HepG2 (cell line): ENCODE results near the gene ACSS1. TPM values are rescaled to one million over a fixed set of nuclear protein-coding genes. Genes with fewer than 3 reads are reported as not detected.

Experiments
- ATAC-seq: fragments of 200-7000 bp; cut with Tn5 transposase; 3 replicates; pipeline ENCODE4 v1.9.1; 2020; ENCODE audit warnings: mild to moderate bottlenecking, moderate library complexity
- BruUV-seq: library from RNA; stranded (reverse); fragments of 400-500 nt; replicated peaks from 2 replicates; lab custom pipeline; 2021; lab: Mats Ljungman, UMichigan
- CTCF ChIA-PET: fragments of 300-600 bp; formaldehyde crosslinking; extraction: SDS; loops from one replicate; lab custom pipeline; 2021; ENCODE audit warnings: low total read pairs, inconsistent platforms, low intra/inter-chr PET ratio; lab: Yijun Ruan, JAX
- POLR2A ChIA-PET: fragments of 350-600 bp; sonication (Branson Sonifier 250); formaldehyde crosslinking; loops from one replicate; lab custom pipeline; 2020; ENCODE audit warnings: antibody characterized with exemption, inconsistent platforms; lab: Yijun Ruan, JAX
- DNase-seq: peaks from one replicate; pipeline ENCODE4 v3.0.0-alpha.2; 2015; ENCODE audit warnings: low spot score
- FAIRE-seq: peaks from 3 replicates; lab custom pipeline; 2011; peaks lifted over from hg19 to GRCh38; lab: Jason Lieb, UNC
- H2AFZ ChIP-seq: one replicate; pipeline ENCODE4 v1.6.1; 2011; ENCODE audit warnings: low read length, inconsistent platforms
- H3K27ac ChIP-seq: fragments of 300-600 bp; 3 replicates; pipeline ENCODE4 v1.8.0; 2011; ENCODE audit warnings: mixed run types, mild to moderate bottlenecking, mixed read lengths, low read length, inconsistent platforms; ENCODE audit not compliant: insufficient read depth; ENCODE audit errors: extremely low read length
- H3K27me3 ChIP-seq, 2 experiments: fragments of 200-600 bp in 1 of 2; 2 replicates in 1 of 2; 3 replicates in 1 of 2; pipeline versions ENCODE4 v1.6.0 to v1.8.0; 2011; ENCODE audit warnings: low read length in 2 of 2, mild to moderate bottlenecking in 2 of 2, moderate library complexity in 2 of 2, inconsistent platforms in 1 of 2; ENCODE audit not compliant: insufficient read depth in 2 of 2, control insufficient read depth in 1 of 2
- H3K36me3 ChIP-seq, 2 experiments: fragments of 200-600 bp in 1 of 2; replicated peaks in 1 of 2; 2 replicates in 1 of 2; 3 replicates in 1 of 2; pipeline versions ENCODE4 v1.5.1 to v1.8.0; 2011; ENCODE audit warnings: low read length in 2 of 2, inconsistent platforms in 1 of 2; ENCODE audit not compliant: insufficient read depth in 2 of 2, control insufficient read depth in 1 of 2
- H3K4me1 ChIP-seq: 2 replicates; pipeline ENCODE4 v1.5.1; 2012; ENCODE audit warnings: low read length, inconsistent platforms; ENCODE audit not compliant: insufficient read depth
- H3K4me2 ChIP-seq: 2 replicates; pipeline ENCODE4 v1.6.0; 2011; ENCODE audit warnings: low read depth, low read length, inconsistent platforms
- H3K4me3 ChIP-seq, 3 experiments: fragments of 200-600 bp in 1 of 3; sonication (generic), shearing (Covaris generic) in 1 of 3; replicated peaks in 1 of 3; 2 replicates each; pipeline ENCODE4 v1.5.1; 2011 to 2016; ENCODE audit warnings: low read length in 3 of 3, inconsistent platforms in 2 of 3, low read depth in 2 of 3, mild to moderate bottlenecking in 2 of 3, control low read depth in 1 of 3, mixed read lengths in 1 of 3; ENCODE audit not compliant: insufficient read depth in 1 of 3
- H3K79me2 ChIP-seq: one replicate; pipeline ENCODE4 v1.6.1; 2011; ENCODE audit warnings: low read length, inconsistent platforms; ENCODE audit not compliant: insufficient read depth
- H3K9ac ChIP-seq: 2 replicates; pipeline ENCODE4 v1.6.0; 2011; ENCODE audit warnings: mild to moderate bottlenecking, low read depth, low read length, inconsistent platforms; ENCODE audit not compliant: insufficient read depth
- H3K9me3 ChIP-seq: 2 replicates; pipeline ENCODE4 v1.5.1; 2012; ENCODE audit warnings: mild to moderate bottlenecking, low read length
- H4K20me1 ChIP-seq: 2 replicates; pipeline ENCODE4 v1.6.0; 2011; ENCODE audit warnings: inconsistent platforms, mild to moderate bottlenecking, low read length, moderate library complexity; ENCODE audit not compliant: insufficient read depth
- CERS6 ChIP-seq: sonication (generic); formaldehyde crosslinking; IDR thresholded peaks from 2 replicates; pipeline ENCODE4 v1.5.0; 2020; ENCODE audit warnings: missing genetic modification reagents
- HBP1 ChIP-seq: IDR thresholded peaks from 2 replicates; pipeline ENCODE4 v1.6.1; 2016; ENCODE audit warnings: low read depth, control low read depth
- HNF1B ChIP-seq: sonication (generic); formaldehyde crosslinking; IDR thresholded peaks from 2 replicates; pipeline ENCODE4 v1.5.1; 2020; ENCODE audit warnings: mild to moderate bottlenecking, moderate library complexity, missing genetic modification reagents
- HNRNPH1 ChIP-seq: fragments of 200-400 bp; formaldehyde crosslinking; optimal IDR thresholded peaks from 2 replicates; pipeline ENCODE3; 2017; ENCODE audit warnings: mild to moderate bottlenecking, low read depth, low read length
- ISX ChIP-seq: sonication (generic); formaldehyde crosslinking; conservative IDR thresholded peaks from 2 replicates; pipeline ENCODE4 v1.5.0; 2020; ENCODE audit warnings: missing genetic modification reagents
- KLF11 ChIP-seq: IDR thresholded peaks from 2 replicates; pipeline ENCODE4 v1.6.1; 2016; ENCODE audit warnings: missing compliant biosample characterization
- POLR2A ChIP-seq, 2 experiments: IDR thresholded peaks; 2 replicates each; pipeline ENCODE4 v1.6.1; 2011; ENCODE audit warnings: low read depth in 2 of 2, low read length in 2 of 2, mild to moderate bottlenecking in 1 of 2, moderate library complexity in 1 of 2; ENCODE audit not compliant: insufficient read depth in 1 of 2
- ZBTB49 ChIP-seq: sonication (generic); formaldehyde crosslinking; IDR thresholded peaks from 2 replicates; pipeline ENCODE4 v1.4.0; 2020; ENCODE audit warnings: missing genetic modification reagents, borderline replicate concordance
- ZNF3 ChIP-seq: IDR thresholded peaks from 2 replicates; pipeline ENCODE4 v1.7.0; 2017; ENCODE audit warnings: inconsistent platforms
- ZNF549 ChIP-seq: sonication (generic); formaldehyde crosslinking; IDR thresholded peaks from 2 replicates; pipeline ENCODE4 v1.5.0; 2020; ENCODE audit warnings: missing genetic modification reagents
- ZNF564 ChIP-seq: sonication (generic); formaldehyde crosslinking; IDR thresholded peaks from 2 replicates; pipeline ENCODE4 v1.8.1; 2023; ENCODE audit warnings: mild to moderate bottlenecking, missing genetic modification reagents
- ZSCAN22 ChIP-seq: sonication (generic); formaldehyde crosslinking; IDR thresholded peaks from 2 replicates; pipeline ENCODE4 v1.4.0; 2020; ENCODE audit warnings: mild to moderate bottlenecking, missing genetic modification reagents
- WGBS: methylation state at CpG from one replicate; pipeline ENCODE4 v1.1.6; 2017; ENCODE audit warnings: low lambda C conversion rate; 5-methylcytosine and 5-hydroxymethylcytosine counted together
- in situ Hi-C: cut with HindIII; loops from 2 replicates; pipeline ENCODE4 v1.10.0; 2017; ENCODE audit warnings: low pct_unique_long_range_greater_than_20kb; ENCODE audit not compliant: extremely low pct_ligation_motif_present
- intact Hi-C: fragments of 100-400 bp; cut with micrococcal nuclease; formaldehyde crosslinking; loops from one replicate; pipeline ENCODE4 v1.10.0; 2022; ENCODE audit not compliant: unreplicated experiment
- polyA plus RNA-seq, 8 experiments: library from polyadenylated mRNA; depleted of rRNA in 3 of 8; stranded (reverse) in 7 of 8; unstranded in 1 of 8; fragments of >200 nt; fragmentation: Illumina TruSeq in 4 of 8; extraction: Trizol in 4 of 8; gene quantifications; 2 replicates each; pipeline versions ENCODE4 v1.2.1 to v1.2.3, GENCODE V29; 2011 to 2016; ENCODE audit warnings: low read depth in 4 of 8, missing spikeins in 1 of 8, mixed read lengths in 1 of 8; ENCODE audit not compliant: insufficient read depth in 1 of 8
- total RNA-seq, 5 experiments: library from RNA; depleted of rRNA; stranded (reverse); fragments of >200 nt; fragmentation: Illumina TruSeq; extraction: Trizol; gene quantifications; 2 replicates each; pipeline ENCODE4 v1.2.3, GENCODE V29; 2016; ENCODE audit warnings: low read depth in 1 of 5

Gene ACSS1
- total and polyA plus RNA-seq, 2 of the 13 experiments (the other 11 are each of a cell fraction or from before 2014, with no cell fraction given) = 15.2 to 41.6 TPM

- TF ChIP-seq CERS6 (no peak), HBP1 (CRISPR knock-in tag) (no peak), ZNF564 (CRISPR knock-in tag) (0 out of 2 replicates have a peak, but pooled peaks have one; percentile 48), ZNF3 (CRISPR knock-in tag) (no peak), HNRNPH1 (no peak), KLF11 (CRISPR knock-in tag) (peak; percentile 76; the same call in 1 of the 2 replicates), ZBTB49 (peak; percentile 66; the same call in 1 of the 2 replicates)
Observed at GRCh38 chr20:25081065-25081729, 23.3 kb upstream of the ACSS1 start (continued).

- Histone ChIP-seq H3K4me2 (no peak overlapping the region), H3K79me2 (no peaks in the 10 kb centered on the region), H3K27ac (no peak overlapping the region), H3K9ac (no peak overlapping the region), H4K20me1 (no peaks in the 10 kb centered on the region), H3K4me1 (peaks cover 18% of the 10 kb centered on the region), H3K36me3 (no peaks in the 10 kb centered on the region), H2AFZ (no peak overlapping the region), H3K27me3 (peaks cover 20 to 78% of the 10 kb centered on the region in 2 experiments), H3K4me3 (no peak overlapping the region), H3K9me3 (no peaks in the 10 kb centered on the region)
- CTCF ChIA-PET = no interaction called here
- ATAC-seq (no peak), DNase-seq (no peak), FAIRE-seq (no peak)
- POLR2A ChIA-PET = no interaction called here
- 34% methylated on average over 4 of the region's 4 CpGs for WGBS
- in situ Hi-C loops (no loop called here), intact Hi-C loops (loop anchor here (5.0 kb wide), 1 partner anchor 58 kb away; no protein-coding TSS in a partner anchor)
- no TSS peak for BruUV-seq
- TF ChIP-seq POLR2A (IDR thresholded peaks at IDR 0.05; ENCODE audit: insufficient read depth in 1 of 2, low read depth in 2 of 2, low read length in 2 of 2) (no peak), ISX (no peak), ZSCAN22 (no peak), HNF1B (CRISPR knock-in tag) (no peak), ZNF549 (CRISPR knock-in tag) (no peak)
Observed at GRCh38 chr20:25079171-25079570, 21.2 kb upstream of the ACSS1 start.
